RWPE2 (cell line): ENCODE results near the gene ANKRD9.

Experiments used
- ATAC-seq: fragments of 200-7000 bp; cut with Tn5 transposase; 3 replicates; pipeline ENCODE4 v1.9.1; 2021; ENCODE audit warnings: low read depth
- DNase-seq: peaks from one replicate; pipeline ENCODE4 v3.0.0-alpha.2; 2020; ENCODE audit warnings: low spot score
- H3K27ac ChIP-seq: fragments of 450-650 bp; 2 replicates; pipeline ENCODE4 v1.5.1; 2017; ENCODE audit warnings: mild to moderate bottlenecking; ENCODE audit not compliant: poor library complexity, severe bottlenecking
- H3K27me3 ChIP-seq: fragments of 250-450 bp; sonication (Bioruptor Pico); 2 replicates; pipeline ENCODE4 v1.5.1; 2021; ENCODE audit warnings: mild to moderate bottlenecking, moderate library complexity; ENCODE audit not compliant: insufficient read depth, poor library complexity, severe bottlenecking
- H3K36me3 ChIP-seq: fragments of 250-450 bp; sonication (Bioruptor Pico); 2 replicates; pipeline ENCODE4 v1.5.1; 2020; ENCODE audit warnings: low read depth, mild to moderate bottlenecking, moderate library complexity
- H3K4me1 ChIP-seq: fragments of 250-450 bp; sonication (Bioruptor Pico); 2 replicates; pipeline ENCODE4 v1.5.1; 2021; ENCODE audit warnings: mild to moderate bottlenecking, moderate library complexity; ENCODE audit not compliant: insufficient read depth, poor library complexity, severe bottlenecking
- H3K4me3 ChIP-seq: fragments of 250-450 bp; sonication (Bioruptor Pico); 2 replicates; pipeline ENCODE4 v1.5.1; 2021; ENCODE audit warnings: mild to moderate bottlenecking, moderate library complexity; ENCODE audit not compliant: severe bottlenecking
- H3K9me3 ChIP-seq: fragments of 250-450 bp; sonication (Bioruptor Pico); 2 replicates; pipeline ENCODE4 v1.5.1; 2021; ENCODE audit warnings: mild to moderate bottlenecking, moderate library complexity; ENCODE audit not compliant: severe bottlenecking
- CTCF ChIP-seq: fragments of 450-650 bp; IDR thresholded peaks from one replicate; pipeline ENCODE4 v1.5.1; 2017; ENCODE audit warnings: mild to moderate bottlenecking, moderate library complexity; ENCODE audit not compliant: poor library complexity, severe bottlenecking

ANKRD9 gene

GRCh38 chr14:102464006-102464405 is 45.6 kb downstream of the ANKRD9 start:
- Histone ChIP-seq H3K4me1 (peaks cover 3% of the 10 kb centered on the region), H3K9me3 (no peaks in the 10 kb centered on the region), H3K4me3 (no peak overlapping the region), H3K36me3 (peaks cover 16% of the 10 kb centered on the region), H3K27me3 (no peaks in the 10 kb centered on the region), H3K27ac (no peak overlapping the region)
- no peak for TF ChIP-seq CTCF
- ATAC-seq = no peak
- DNase-seq = peak; percentile 42

- Histone ChIP-seq H3K27me3 (no peaks in the 10 kb centered on the region), H3K27ac (no peak overlapping the region), H3K4me1 (no peaks in the 10 kb centered on the region), H3K4me3 (no peak overlapping the region), H3K9me3 (no peaks in the 10 kb centered on the region), H3K36me3 (peaks cover 8% of the 10 kb centered on the region)
- no peak for TF ChIP-seq CTCF
- DNase-seq (no peak), ATAC-seq (no peak)
Measured at GRCh38 chr14:102462391-102462790, 47.2 kb downstream of the ANKRD9 start.

GRCh38 chr14:102461490-102462338 is 47.9 kb downstream of the ANKRD9 start:
- Histone ChIP-seq H3K27me3 (no peaks in the 10 kb centered on the region), H3K36me3 (peaks cover 12% of the 10 kb centered on the region), H3K9me3 (no peaks in the 10 kb centered on the region), H3K4me1 (no peaks in the 10 kb centered on the region), H3K4me3 (no peak overlapping the region), H3K27ac (no peak overlapping the region)
- no peak for TF ChIP-seq CTCF
- ATAC-seq (no peak), DNase-seq (no peak)

GRCh38 chr14:102457509-102457908 is 52.1 kb downstream of the ANKRD9 start:
- no peak for DNase-seq
- H3K9me3 ChIP-seq = no peaks in the 10 kb centered on the region
- H3K27ac ChIP-seq = no peak overlapping the region
- TF ChIP-seq CTCF = no peak
- H3K4me3 ChIP-seq = no peak overlapping the region
- H3K4me1 ChIP-seq = no peaks in the 10 kb centered on the region
- H3K36me3 ChIP-seq = peaks cover 12% of the 10 kb centered on the region; the same call in 1 of the 2 replicates
- ATAC-seq = no peak
- no peaks in the 10 kb centered on the region for H3K27me3 ChIP-seq

- H3K4me1 ChIP-seq = no peaks in the 10 kb centered on the region
- no peaks in the 10 kb centered on the region for H3K27me3 ChIP-seq
- H3K27ac ChIP-seq = no peak overlapping the region
- H3K9me3 ChIP-seq = no peaks in the 10 kb centered on the region
- H3K36me3 ChIP-seq = peaks cover 31% of the 10 kb centered on the region
- DNase-seq = no peak
- TF ChIP-seq CTCF = no peak
- H3K4me3 ChIP-seq = no peak overlapping the region
- ATAC-seq = no peak
Measured at GRCh38 chr14:102454711-102455110, 54.9 kb downstream of the ANKRD9 start.
